Neutrophil (primary cell): ENCODE results near the gene YIPF2.

Experiments used
- H3K27ac ChIP-seq: fragments of 200-600 bp; sonication (generic); 2 replicates; pipeline ENCODE4 v1.5.1; 2016; ENCODE audit warnings: mild to moderate bottlenecking, moderate library complexity
- H3K27me3 ChIP-seq: fragments of 200-600 bp; sonication (generic); 2 replicates; pipeline ENCODE4 v1.6.0; 2016; ENCODE audit warnings: mild to moderate bottlenecking
- H3K36me3 ChIP-seq: fragments of 200-600 bp; sonication (generic); 2 replicates; pipeline ENCODE4 v1.5.1; 2017
- H3K4me1 ChIP-seq, 2 experiments: fragments of 200-600 bp in 1 of 2; sonication (generic) in 1 of 2; 1 replicate in 1 of 2; 2 replicates in 1 of 2; pipeline versions ENCODE4 v1.5.1 to v1.6.1; 2013 to 2016; ENCODE audit warnings: low read depth in 1 of 2, low read length in 1 of 2, mild to moderate bottlenecking in 1 of 2, moderate library complexity in 1 of 2; ENCODE audit not compliant: control insufficient read depth in 1 of 2, insufficient read depth in 1 of 2
- H3K4me3 ChIP-seq, 2 experiments: fragments of 200-600 bp in 1 of 2; sonication (generic) in 1 of 2; 1 replicate in 1 of 2; 2 replicates in 1 of 2; pipeline ENCODE4 v1.5.1; 2013 to 2016; ENCODE audit warnings: low read depth in 1 of 2, low read length in 1 of 2, mild to moderate bottlenecking in 1 of 2, moderate library complexity in 1 of 2
- H3K9me3 ChIP-seq: fragments of 200-600 bp; sonication (generic); 2 replicates; pipeline ENCODE4 v1.5.1; 2016
- CTCF ChIP-seq: fragments of 200-600 bp; sonication (generic); IDR thresholded peaks from 2 replicates; pipeline ENCODE4 v1.5.1; 2016; ENCODE audit warnings: antibody characterized with exemption

The YIPF2 gene

GRCh38 chr19:10928563-10929401 is at the start of gene YIPF2, which contains the start of gene TIMM29:
YIPF2 (minus strand) TSS chr19:10928639; CDS start chr19:10928410, 229 bp downstream.
TIMM29 (plus strand) TSS chr19:10928811; CDS start chr19:10928823, 12 bp downstream.
- Histone ChIP-seq H3K27me3 (no peaks in the 10 kb centered on the region), H3K9me3 (no peaks in the 10 kb centered on the region), H3K36me3 (peaks cover 12% of the 10 kb centered on the region), H3K4me1 (peaks cover 17 to 20% of the 10 kb centered on the region in 2 experiments), H3K27ac (peak within 1 kb of the TSS; percentile 74), H3K4me3 (peak within 1 kb of the TSS; percentile 93 to 97)
- no peak for TF ChIP-seq CTCF

GRCh38 chr19:10977742-10978092 is 49.3 kb upstream of the YIPF2 start:
- H3K4me3 ChIP-seq: no peak overlapping the region
- H3K4me1 ChIP-seq: peaks cover 5 to 11% of the 10 kb centered on the region in 2 experiments
- no peak for TF ChIP-seq CTCF
- H3K27me3 ChIP-seq: no peaks in the 10 kb centered on the region
- peaks cover 5% of the 10 kb centered on the region for H3K36me3 ChIP-seq
- no peaks in the 10 kb centered on the region for H3K9me3 ChIP-seq
- H3K27ac ChIP-seq: peak overlapping the region; percentile 25

- TF ChIP-seq CTCF: no peak
- Histone ChIP-seq H3K27me3 (no peaks in the 10 kb centered on the region), H3K36me3 (peaks cover 4% of the 10 kb centered on the region), H3K4me1 (peaks cover 5 to 11% of the 10 kb centered on the region in 2 experiments), H3K9me3 (no peaks in the 10 kb centered on the region), H3K27ac (no peak overlapping the region), H3K4me3 (no peak overlapping the region)
Observed at GRCh38 chr19:10976131-10976892, 47.9 kb upstream of the YIPF2 start.

- H3K4me3 ChIP-seq: no peak overlapping the region
- H3K27me3 ChIP-seq: no peaks in the 10 kb centered on the region
- no peak for TF ChIP-seq CTCF
- H3K27ac ChIP-seq: no peak overlapping the region
- H3K4me1 ChIP-seq: peaks cover 5 to 11% of the 10 kb centered on the region in 2 experiments
- no peaks in the 10 kb centered on the region for H3K9me3 ChIP-seq
- no peaks in the 10 kb centered on the region for H3K36me3 ChIP-seq
Observed at GRCh38 chr19:10975374-10976130, 47.1 kb upstream of the YIPF2 start.

GRCh38 chr19:10971107-10971726 is 42.8 kb upstream of the YIPF2 start:
- Histone ChIP-seq H3K4me3 (no peak overlapping the region), H3K4me1 (no peaks in the 10 kb centered on the region), H3K27ac (no peak overlapping the region), H3K9me3 (no peaks in the 10 kb centered on the region), H3K27me3 (no peaks in the 10 kb centered on the region), H3K36me3 (no peaks in the 10 kb centered on the region)
- no peak for TF ChIP-seq CTCF
